Activated T-cell treated with anti-CD3 and anti-CD28 coated beads, Interleukin-2, amount 50 U/mL, for 24 hours (primary cell): Measurements from ENCODE around the gene PPIP5K1.
A peak's percentile ranks its signal among the peaks of the same experiment; 100 is the strongest.

Source experiments
- DNase-seq: peaks from one replicate; pipeline ENCODE4 v3.0.0-alpha.2; 2020
- H3K27ac Mint-ChIP-seq: 2 replicates; pipeline ENCODE4 v1.8.0; 2020; ENCODE audit warnings: mild to moderate bottlenecking, mixed read lengths
- H3K27me3 Mint-ChIP-seq: 2 replicates; pipeline ENCODE4 v1.8.0; 2020; ENCODE audit warnings: mixed read lengths
- H3K36me3 Mint-ChIP-seq: 2 replicates; pipeline ENCODE4 v1.8.0; 2020; ENCODE audit warnings: low read depth, mixed read lengths
- H3K4me1 Mint-ChIP-seq: 2 replicates; pipeline ENCODE4 v1.8.0; 2020; ENCODE audit warnings: low read depth, mixed read lengths
- H3K4me3 Mint-ChIP-seq: 2 replicates; pipeline ENCODE4 v1.8.0; 2020; ENCODE audit warnings: mild to moderate bottlenecking, moderate library complexity, mixed read lengths
- H3K9me3 Mint-ChIP-seq: 2 replicates; pipeline ENCODE4 v1.8.0; 2020; ENCODE audit warnings: mixed read lengths

Gene PPIP5K1

GRCh38 chr15:43528542-43529007 is 61.4 kb downstream of the PPIP5K1 start:
- Mint-ChIP-seq H3K4me1 (peaks cover 8% of the 10 kb centered on the region), H3K27ac (no peak overlapping the region), H3K9me3 (no peaks in the 10 kb centered on the region), H3K4me3 (no peak overlapping the region), H3K27me3 (no peaks in the 10 kb centered on the region), H3K36me3 (no peaks in the 10 kb centered on the region)
- DNase-seq = no peak

- Mint-ChIP-seq H3K4me1 (peaks cover 8% of the 10 kb centered on the region), H3K27me3 (no peaks in the 10 kb centered on the region), H3K27ac (no peak overlapping the region), H3K9me3 (no peaks in the 10 kb centered on the region), H3K4me3 (no peak overlapping the region), H3K36me3 (no peaks in the 10 kb centered on the region)
- no peak for DNase-seq
Measured at GRCh38 chr15:43527802-43528541, 62.0 kb downstream of the PPIP5K1 start.

- Mint-ChIP-seq H3K4me1 (peaks cover 8% of the 10 kb centered on the region), H3K9me3 (no peaks in the 10 kb centered on the region)
- no peak for DNase-seq
Measured at GRCh38 chr15:43527016-43527801, 62.8 kb downstream of the PPIP5K1 start.

GRCh38 chr15:43526261-43526930 is 63.6 kb downstream of the PPIP5K1 start:
- no peak overlapping the region for H3K27ac Mint-ChIP-seq

More at GRCh38 chr15:43527016-43527801, 62.8 kb downstream of the PPIP5K1 start:
- no peaks in the 10 kb centered on the region for H3K36me3 Mint-ChIP-seq
- no peak overlapping the region for H3K27ac Mint-ChIP-seq
- no peak overlapping the region for H3K4me3 Mint-ChIP-seq
- no peaks in the 10 kb centered on the region for H3K27me3 Mint-ChIP-seq

GRCh38 chr15:43525131-43525530 is 64.9 kb downstream of the PPIP5K1 start:
- H3K27me3 Mint-ChIP-seq = no peaks in the 10 kb centered on the region
- DNase-seq = no peak
- H3K4me3 Mint-ChIP-seq = no peak overlapping the region
- peaks cover 8% of the 10 kb centered on the region for H3K4me1 Mint-ChIP-seq
- peak overlapping the region; percentile 10 for H3K27ac Mint-ChIP-seq
- no peaks in the 10 kb centered on the region for H3K9me3 Mint-ChIP-seq
- H3K36me3 Mint-ChIP-seq = no peaks in the 10 kb centered on the region

More at GRCh38 chr15:43526261-43526930, 63.6 kb downstream of the PPIP5K1 start:
- Mint-ChIP-seq H3K9me3 (no peaks in the 10 kb centered on the region), H3K36me3 (no peaks in the 10 kb centered on the region), H3K4me1 (peaks cover 8% of the 10 kb centered on the region), H3K4me3 (no peak overlapping the region), H3K27me3 (no peaks in the 10 kb centered on the region)
- no peak for DNase-seq

- no peak for DNase-seq
- peak overlapping the region; percentile 34 for H3K27ac Mint-ChIP-seq
- no peaks in the 10 kb centered on the region for H3K36me3 Mint-ChIP-seq
- H3K4me3 Mint-ChIP-seq = no peak overlapping the region
- H3K27me3 Mint-ChIP-seq = peaks cover 5% of the 10 kb centered on the region
- H3K4me1 Mint-ChIP-seq = peaks cover 8% of the 10 kb centered on the region
- no peaks in the 10 kb centered on the region for H3K9me3 Mint-ChIP-seq
Measured at GRCh38 chr15:43524254-43524845, 65.7 kb downstream of the PPIP5K1 start.

- no peaks in the 10 kb centered on the region for H3K36me3 Mint-ChIP-seq
- H3K9me3 Mint-ChIP-seq = no peaks in the 10 kb centered on the region
- H3K27ac Mint-ChIP-seq = no peak overlapping the region
- H3K27me3 Mint-ChIP-seq = peaks cover 11% of the 10 kb centered on the region
- no peak for DNase-seq
- H3K4me1 Mint-ChIP-seq = peaks cover 11% of the 10 kb centered on the region
- H3K4me3 Mint-ChIP-seq = no peak overlapping the region
Measured at GRCh38 chr15:43523646-43524045, 66.4 kb downstream of the PPIP5K1 start.

GRCh38 chr15:43522247-43522646 is 67.8 kb downstream of the PPIP5K1 start:
- H3K27ac Mint-ChIP-seq = no peak overlapping the region
- H3K4me3 Mint-ChIP-seq = no peak overlapping the region
- H3K36me3 Mint-ChIP-seq = no peaks in the 10 kb centered on the region
- no peak for DNase-seq
- peaks cover 23% of the 10 kb centered on the region for H3K4me1 Mint-ChIP-seq
- peaks cover 23% of the 10 kb centered on the region for H3K27me3 Mint-ChIP-seq
- H3K9me3 Mint-ChIP-seq = no peaks in the 10 kb centered on the region

GRCh38 chr15:43521419-43521818 is 68.6 kb downstream of the PPIP5K1 start:
- DNase-seq = no peak
- no peaks in the 10 kb centered on the region for H3K9me3 Mint-ChIP-seq
- H3K27ac Mint-ChIP-seq = no peak overlapping the region
- no peaks in the 10 kb centered on the region for H3K36me3 Mint-ChIP-seq
- H3K4me1 Mint-ChIP-seq = peaks cover 25% of the 10 kb centered on the region
- no peak overlapping the region for H3K4me3 Mint-ChIP-seq
- H3K27me3 Mint-ChIP-seq = peaks cover 29% of the 10 kb centered on the region

GRCh38 chr15:43520138-43520537 is 69.9 kb downstream of the PPIP5K1 start:
- Mint-ChIP-seq H3K36me3 (no peaks in the 10 kb centered on the region), H3K27me3 (peaks cover 33% of the 10 kb centered on the region)

GRCh38 chr15:43519196-43519595 is 70.8 kb downstream of the PPIP5K1 start:
- Mint-ChIP-seq H3K4me3 (no peak overlapping the region), H3K27ac (no peak overlapping the region), H3K4me1 (peaks cover 25% of the 10 kb centered on the region), H3K9me3 (no peaks in the 10 kb centered on the region), H3K36me3 (no peaks in the 10 kb centered on the region), H3K27me3 (peaks cover 33% of the 10 kb centered on the region)
- no peak for DNase-seq

More at GRCh38 chr15:43520138-43520537, 69.9 kb downstream of the PPIP5K1 start:
- no peak for DNase-seq
- Mint-ChIP-seq H3K4me1 (peaks cover 24% of the 10 kb centered on the region), H3K4me3 (no peak overlapping the region), H3K27ac (no peak overlapping the region), H3K9me3 (no peaks in the 10 kb centered on the region)

- Mint-ChIP-seq H3K36me3 (no peaks in the 10 kb centered on the region), H3K9me3 (no peaks in the 10 kb centered on the region), H3K4me3 (peak overlapping the region; percentile 61), H3K27me3 (peaks cover 33% of the 10 kb centered on the region), H3K27ac (no peak overlapping the region), H3K4me1 (peaks cover 33% of the 10 kb centered on the region)
- DNase-seq = peak; percentile 42
Measured at GRCh38 chr15:43518197-43518761, 71.7 kb downstream of the PPIP5K1 start.

GRCh38 chr15:43517354-43518196 is 72.4 kb downstream of the PPIP5K1 start, which contains the start of gene MAP1A:
TSS of gene MAP1A (plus strand) at chr15:43517608. CDS start at chr15:43521474, 3,866 bp downstream.
- H3K36me3 Mint-ChIP-seq = no peaks in the 10 kb centered on the region
- no peak for DNase-seq
- H3K4me3 Mint-ChIP-seq = peak within 1 kb of the TSS; percentile 61
- no peak within 1 kb of the TSS for H3K27ac Mint-ChIP-seq
- peaks cover 33% of the 10 kb centered on the region for H3K4me1 Mint-ChIP-seq
- peaks cover 33% of the 10 kb centered on the region for H3K27me3 Mint-ChIP-seq
- H3K9me3 Mint-ChIP-seq = no peaks in the 10 kb centered on the region
